GM19468 (cell line): ENCODE data around the gene MYL3.

Source experiments
- ATAC-seq: cut with Tn5 transposase; IDR thresholded peaks from one replicate; pipeline ENCODE4 v1.9.1; 2021; ENCODE audit warnings: mild to moderate bottlenecking, moderate library complexity, moderate number of reproducible peaks; ENCODE audit not compliant: unreplicated experiment; ENCODE audit errors: extremely low read depth

The MYL3 gene

GRCh38 chr3:46900007-46900292 lies 36.7 kb upstream of the MYL3 start:
- no peak for ATAC-seq

GRCh38 chr3:46899151-46900006 lies 36.1 kb upstream of the MYL3 start:
- no peak for ATAC-seq

GRCh38 chr3:46898321-46899150 lies 35.3 kb upstream of the MYL3 start:
- ATAC-seq: no peak

DNA sequence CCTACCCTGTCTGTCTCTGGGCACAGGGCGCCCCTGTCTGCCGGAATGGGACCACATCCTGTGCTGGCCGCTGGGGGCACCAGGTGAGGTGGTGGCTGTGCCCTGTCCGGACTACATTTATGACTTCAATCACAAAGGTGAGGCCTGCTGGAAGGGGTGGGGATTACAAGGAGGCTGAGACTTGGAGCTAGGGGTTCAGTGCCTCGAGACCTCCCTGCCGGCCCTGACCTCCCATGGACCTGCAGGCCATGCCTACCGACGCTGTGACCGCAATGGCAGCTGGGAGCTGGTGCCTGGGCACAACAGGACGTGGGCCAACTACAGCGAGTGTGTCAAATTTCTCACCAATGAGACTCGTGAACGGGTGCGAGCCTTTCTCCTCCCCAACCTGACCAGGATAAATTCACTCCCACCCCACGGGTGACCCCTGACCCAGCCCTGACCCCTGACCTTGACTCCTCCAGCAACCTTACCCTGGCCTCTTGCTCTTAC lies 34.6 kb upstream of the MYL3 start:
- ATAC-seq: no peak

- ATAC-seq: no peak
Measured at GRCh38 chr3:46897031-46897430, 33.8 kb upstream of the MYL3 start.

DNA sequence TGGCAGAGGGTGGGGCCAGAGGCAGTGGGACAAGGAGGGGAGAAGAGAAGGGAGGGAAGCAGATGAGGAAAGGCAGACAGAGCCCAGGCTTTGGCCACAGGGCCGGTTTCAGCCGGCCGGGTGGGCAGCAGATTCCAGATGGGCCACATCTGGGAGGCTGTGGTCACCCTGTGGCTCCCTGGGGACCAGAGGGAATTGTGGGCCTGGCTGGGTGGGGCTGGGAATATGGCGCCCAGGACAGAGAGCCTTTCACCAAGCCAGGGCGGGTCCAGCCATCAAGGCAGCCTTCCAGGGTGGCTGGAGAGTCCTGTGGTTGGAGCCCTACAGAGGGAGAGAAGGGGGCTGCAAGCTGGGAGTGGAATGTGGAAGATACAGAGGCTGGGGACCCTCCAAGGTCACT lies 33.1 kb upstream of the MYL3 start:
- ATAC-seq: no peak

DNA sequence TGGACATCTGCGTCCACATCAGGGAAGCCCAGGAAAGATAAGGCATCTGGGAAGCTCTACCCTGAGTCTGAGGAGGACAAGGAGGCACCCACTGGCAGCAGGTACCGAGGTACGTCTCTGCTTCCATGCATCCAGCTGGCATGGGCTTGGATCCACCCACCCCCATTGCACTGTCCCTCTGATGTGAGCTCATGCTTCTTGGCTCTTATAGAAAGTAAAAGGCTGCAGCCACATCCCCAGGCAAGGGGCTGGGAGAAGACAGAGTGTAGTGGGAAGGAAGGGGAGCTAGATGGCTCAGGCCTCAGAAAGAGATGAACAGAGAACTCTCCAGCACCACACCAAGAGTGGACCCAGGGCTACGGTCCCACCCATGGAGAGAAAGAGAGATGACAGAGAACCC lies 32.5 kb upstream of the MYL3 start:
- ATAC-seq: no peak

DNA sequence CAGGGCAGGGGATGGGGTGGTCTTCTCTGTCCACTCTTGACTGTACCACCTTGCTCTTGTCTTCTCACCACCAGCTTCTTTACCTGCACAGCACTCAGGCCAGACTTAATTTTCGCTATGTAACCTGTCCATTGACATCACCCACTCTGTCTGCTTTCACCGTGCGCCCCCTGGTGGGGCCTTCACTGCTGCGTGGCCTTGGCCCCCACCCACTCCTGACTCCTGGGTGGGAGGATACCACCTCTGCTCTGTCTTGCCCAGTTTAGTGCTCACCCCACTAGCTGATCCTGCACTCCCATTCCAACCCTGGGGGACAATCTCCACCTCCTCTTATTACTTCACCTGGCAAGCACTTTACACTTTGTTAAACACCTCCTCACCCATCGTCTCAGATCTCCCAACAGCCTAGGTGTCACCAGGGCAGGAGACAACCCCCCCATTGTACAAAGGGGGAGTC lies 32.0 kb upstream of the MYL3 start:
- no peak for ATAC-seq

- ATAC-seq: no peak
Measured at GRCh38 chr3:46894256-46894655, 31.0 kb upstream of the MYL3 start.

DNA sequence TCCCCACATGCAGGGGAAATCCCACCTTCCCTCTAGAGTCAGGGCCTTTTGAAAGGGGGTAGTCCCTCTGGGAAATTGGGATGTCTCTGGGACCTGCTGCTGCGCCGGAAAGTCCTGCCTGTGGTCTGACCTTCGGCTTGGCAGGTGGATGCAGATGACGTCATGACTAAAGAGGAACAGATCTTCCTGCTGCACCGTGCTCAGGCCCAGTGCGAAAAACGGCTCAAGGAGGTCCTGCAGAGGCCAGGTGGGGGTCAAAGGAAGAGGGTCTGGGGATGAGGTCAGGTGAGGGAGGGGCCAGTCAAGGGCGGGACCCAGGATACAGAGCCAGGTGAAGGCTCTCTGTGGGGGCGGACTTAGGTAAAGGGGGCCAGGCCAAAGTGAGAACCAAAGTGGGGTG lies 30.5 kb upstream of the MYL3 start:
- no peak for ATAC-seq

- ATAC-seq: no peak
Measured at GRCh38 chr3:46893146-46893748, 30.0 kb upstream of the MYL3 start.

GRCh38 chr3:46892285-46893145 lies 29.3 kb upstream of the MYL3 start:
- ATAC-seq: no peak

GRCh38 chr3:46891132-46891531 lies 27.9 kb upstream of the MYL3 start:
- ATAC-seq: no peak

DNA sequence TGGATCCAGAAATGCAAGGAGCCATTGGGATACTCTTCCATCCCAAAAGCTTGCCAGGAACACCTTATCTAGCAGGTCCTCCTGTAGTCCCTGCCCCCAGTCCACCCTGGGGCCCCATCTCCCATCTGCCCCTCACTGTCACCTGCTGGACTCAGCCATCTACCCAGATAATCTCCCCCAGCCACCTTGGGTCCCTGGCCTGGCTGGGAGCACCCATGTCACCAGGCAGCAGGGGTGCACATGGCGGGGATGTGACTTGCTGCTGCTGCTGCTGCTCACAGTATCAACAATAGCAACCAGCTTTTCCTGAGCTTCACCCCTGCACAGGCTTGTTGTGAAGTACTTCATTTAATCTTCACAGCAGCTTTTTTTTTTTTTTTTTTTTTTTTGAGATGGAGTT lies 26.9 kb upstream of the MYL3 start:
- no peak for ATAC-seq

DNA sequence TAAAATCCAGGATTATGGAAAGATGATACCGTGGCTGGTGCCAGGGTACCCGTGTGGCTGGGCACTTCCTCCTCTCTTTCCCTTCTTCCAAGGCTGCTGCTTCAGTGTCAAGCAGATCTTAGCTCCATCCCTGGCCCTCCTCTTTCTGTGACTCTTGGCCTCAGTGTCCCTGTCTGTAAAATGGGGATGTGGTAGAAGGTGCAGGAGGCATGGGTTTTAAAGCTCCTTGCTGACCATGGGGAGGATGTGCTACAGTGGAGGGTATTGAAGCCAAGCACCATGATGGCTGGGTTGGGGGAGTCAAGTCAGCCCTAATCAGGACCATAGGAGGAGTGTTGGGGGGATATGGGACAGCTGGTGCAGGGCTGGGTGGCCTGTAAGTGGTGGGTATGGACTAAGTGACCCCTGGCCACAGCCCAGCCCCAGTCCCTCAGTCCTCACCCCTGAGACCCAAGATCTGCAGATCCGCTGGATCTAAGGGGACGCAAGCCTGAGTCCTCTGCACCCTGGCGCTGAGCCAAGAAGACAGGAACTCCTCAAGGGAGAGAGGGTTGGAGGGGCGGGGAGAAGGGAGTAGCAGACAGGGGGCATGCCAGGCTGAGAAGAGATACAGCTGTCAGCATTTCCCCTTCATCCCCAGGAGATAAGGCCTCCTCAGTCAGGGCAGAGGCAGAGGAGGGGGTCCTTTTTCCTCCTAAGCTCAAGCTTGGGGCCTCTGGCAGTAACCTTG lies 26.3 kb upstream of the MYL3 start:
- no peak for ATAC-seq

DNA sequence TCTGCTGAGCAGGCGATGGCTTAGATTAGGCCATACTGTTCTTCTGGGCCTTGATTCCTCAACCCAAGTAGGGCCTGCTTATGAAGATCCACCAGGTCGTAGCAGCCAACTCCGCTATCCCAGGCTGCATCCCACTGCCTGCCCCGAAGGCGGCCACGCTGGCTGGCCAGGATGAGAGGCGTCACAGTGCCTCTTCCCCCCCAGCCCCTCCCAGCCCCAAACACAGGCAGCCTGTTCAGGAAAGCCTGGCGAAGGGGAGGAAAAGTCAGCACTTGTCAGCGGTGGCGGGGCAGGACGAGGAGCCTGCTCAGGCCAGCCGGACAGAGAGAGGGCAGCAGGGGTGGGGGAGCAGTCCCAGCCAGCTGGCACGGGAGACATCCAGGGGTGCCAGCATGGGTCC lies 25.5 kb upstream of the MYL3 start:
- no peak for ATAC-seq

DNA sequence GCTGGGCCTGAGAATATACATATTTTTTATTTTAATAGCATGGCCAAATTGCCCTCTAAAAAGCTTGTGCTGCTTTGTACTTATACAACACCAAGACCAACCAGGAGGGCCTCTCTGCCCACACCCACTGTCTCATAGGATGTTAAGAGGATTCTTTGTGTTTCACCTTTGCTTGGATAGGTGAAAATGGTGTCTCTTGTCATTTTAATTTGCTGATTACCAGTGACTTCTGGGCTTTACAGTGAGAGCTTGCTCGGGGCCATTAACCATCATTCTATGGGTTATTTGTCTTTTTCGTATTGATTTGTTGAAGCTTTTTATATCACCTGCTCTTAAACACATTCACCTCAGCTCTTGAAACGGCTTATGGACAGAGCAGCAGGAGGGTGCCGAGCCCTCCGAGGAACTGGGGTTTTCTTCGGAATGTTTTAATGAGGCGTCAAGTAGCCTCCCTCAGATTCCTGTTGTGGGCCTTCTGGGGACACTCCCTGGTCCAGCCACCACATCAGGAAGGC lies 24.8 kb upstream of the MYL3 start:
- ATAC-seq: no peak

- no peak for ATAC-seq
Measured at GRCh38 chr3:46885612-46886011, 22.4 kb upstream of the MYL3 start.

DNA sequence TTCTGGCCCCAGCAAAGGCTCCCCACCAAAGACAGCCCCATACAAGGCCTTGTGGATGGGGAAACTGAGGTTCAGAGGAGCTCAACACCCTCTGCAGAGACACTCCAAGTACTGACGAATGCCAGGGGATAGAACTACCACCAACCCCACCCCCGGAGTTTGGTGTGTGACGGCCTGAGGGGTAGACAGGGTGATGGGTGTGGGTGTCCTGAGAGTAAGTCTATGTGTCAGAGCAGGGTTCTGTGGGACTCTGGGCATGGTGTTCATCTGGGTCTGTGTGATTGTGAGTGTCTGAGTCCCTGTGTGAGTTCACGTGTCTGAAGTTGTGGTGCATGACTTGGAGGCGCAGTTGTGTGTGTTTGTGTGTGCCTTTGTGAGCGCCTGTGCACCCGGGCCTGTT lies 21.7 kb upstream of the MYL3 start:
- ATAC-seq: no peak
